ENCODE data around the gene LTB4R2.
"Not testable (repeated sequence)": the region's sequence is repeated elsewhere in the genome, so short reads cannot be mapped to it uniquely, and the experiment has no call there.

DNA sequence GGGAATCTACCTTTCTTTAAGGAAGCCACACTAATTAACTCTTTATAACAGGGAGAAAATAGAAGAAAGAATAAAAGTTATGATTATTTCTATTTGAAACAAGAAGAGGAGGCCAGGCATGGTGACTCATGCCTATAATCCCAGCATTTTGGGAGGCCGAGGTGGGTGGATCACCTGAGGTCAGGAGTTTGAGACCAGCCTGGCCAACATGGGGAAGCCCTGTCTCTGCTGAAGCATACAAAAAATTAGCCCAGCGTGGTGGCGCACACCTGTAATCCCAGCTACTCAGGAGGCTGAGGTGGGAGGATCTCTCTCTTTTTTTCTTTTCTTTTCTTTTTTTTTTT lies 44.5 kb downstream of the LTB4R2 start:
- not testable (repeated sequence) for TF ChIP-seq POLR2AphosphoS5 (IDR thresholded peaks at IDR 0.05; ENCODE audit: low read depth, low read length); POLR2A (IDR thresholded peaks at IDR 0.05; ENCODE audit: low read depth, low read length); TAF1 (IDR thresholded peaks at IDR 0.05; ENCODE audit: low read depth, low read length); SPI1 (IDR thresholded peaks at IDR 0.05; ENCODE audit: low read depth, low read length); PAX5 (IDR thresholded peaks at IDR 0.05; ENCODE audit: insufficient read depth, low read length, severe bottlenecking)

Data from GM12891 (cell line).